PFSK-1 (cell line): ENCODE results near the gene ORMDL1.

Experiments
- FOXP2 ChIP-seq: optimal IDR thresholded peaks from 2 replicates; pipeline ENCODE3; 2011; ENCODE audit warnings: borderline replicate concordance, control low read depth, inconsistent platforms; ENCODE audit not compliant: insufficient read depth; ENCODE audit errors: extremely low read length, extremely low read depth
- POLR2AphosphoS5 ChIP-seq: IDR thresholded peaks from 2 replicates; pipeline ENCODE4 v1.6.1; 2012; ENCODE audit warnings: low read depth, mild to moderate bottlenecking, control low read depth, low read length, moderate library complexity
- REST ChIP-seq, 2 experiments: IDR thresholded peaks; 2 replicates each; pipeline versions ENCODE4 v1.6.1 to v1.8.0; 2011 to 2012; ENCODE audit warnings: low read depth in 2 of 2, low read length in 2 of 2, control low read depth in 1 of 2, inconsistent platforms in 1 of 2, mild to moderate bottlenecking in 1 of 2, moderate library complexity in 1 of 2; ENCODE audit not compliant: insufficient read depth in 1 of 2
- SIN3A ChIP-seq: IDR thresholded peaks from 2 replicates; pipeline ENCODE4 v1.6.1; 2012; ENCODE audit warnings: mild to moderate bottlenecking, low read length, moderate library complexity, borderline replicate concordance; ENCODE audit not compliant: insufficient read depth
- TAF1 ChIP-seq: IDR thresholded peaks from 2 replicates; pipeline ENCODE4 v1.6.1; 2012; ENCODE audit warnings: low read length, control low read depth, borderline replicate concordance; ENCODE audit not compliant: insufficient read depth

The ORMDL1 gene

GRCh38 chr2:189824694-189825396 lies 40.7 kb upstream of the ORMDL1 start:
- TF ChIP-seq FOXP2 (no peak), REST (IDR thresholded peaks at IDR 0.05; ENCODE audit: insufficient read depth in 1 of 2, low read depth in 2 of 2, low read length in 2 of 2) (no peak), TAF1 (no peak), SIN3A (no peak), POLR2AphosphoS5 (no peak)

GRCh38 chr2:189821953-189822748 lies 38.0 kb upstream of the ORMDL1 start:
- TF ChIP-seq FOXP2 (no peak), REST (IDR thresholded peaks at IDR 0.05; ENCODE audit: insufficient read depth in 1 of 2, low read depth in 2 of 2, low read length in 2 of 2) (no peak), TAF1 (no peak), POLR2AphosphoS5 (no peak), SIN3A (no peak)

- TF ChIP-seq TAF1, result no peak
- no peak for TF ChIP-seq FOXP2
- TF ChIP-seq SIN3A, result no peak
- TF ChIP-seq POLR2AphosphoS5, result no peak
- TF ChIP-seq REST (IDR thresholded peaks at IDR 0.05; ENCODE audit: insufficient read depth in 1 of 2, low read depth in 2 of 2, low read length in 2 of 2), result no peak
These were observed 35.2 kb upstream of the ORMDL1 start for GRCh38 chr2:189819297-189819704.

- TF ChIP-seq SIN3A (no peak), REST (IDR thresholded peaks at IDR 0.05; ENCODE audit: insufficient read depth in 1 of 2, low read depth in 2 of 2, low read length in 2 of 2) (no peak), FOXP2 (no peak), TAF1 (no peak), POLR2AphosphoS5 (no peak)
These were observed 34.3 kb upstream of the ORMDL1 start for GRCh38 chr2:189818249-189819038.
